Left ventricle myocardium superior (tissue), 1 donor: Measurements from ENCODE around the gene CDKN1A. TPM values are rescaled to one million over a fixed set of nuclear protein-coding genes. Genes with fewer than 3 reads are reported as not detected.
"Not testable (repeated sequence)": the region's sequence is repeated elsewhere in the genome, so short reads cannot be mapped to it uniquely, and the experiment has no call there.

Experiments
- ATAC-seq: fragments of 200-7000 bp; cut with Tn5 transposase; one replicate; pipeline ENCODE4 v1.9.1; 2020; ENCODE audit warnings: mild to moderate bottlenecking, moderate library complexity
- DNase-seq: peaks from one replicate; pipeline ENCODE4 v3.0.0-alpha.2; 2020
- intact Hi-C: fragments of 100-400 bp; cut with micrococcal nuclease; formaldehyde crosslinking; loops from one replicate; pipeline ENCODE4 v1.11.0; 2022
- total RNA-seq: library from RNA; stranded (reverse); fragmentation: NEBNext Ultra II Directional; extraction: Animal tissue kit (Norgen Biotek cat#: 25700); gene quantifications from one replicate; pipeline ENCODE4 v1.2.1, GENCODE V29; 2021
- donor health status: DM: no; HTN: yes; CAD: no; lungs with severe emphysema.

CDKN1A gene
- total RNA-seq, 1 donor from 2014 or later: 40.0 TPM

GRCh38 chr6:36691011-36691410 is 12.5 kb downstream of the CDKN1A start:
- intact Hi-C loops: no loop called here
- ATAC-seq: no peak
- no peak for DNase-seq

- intact Hi-C loops: no loop called here
- no peak for DNase-seq
- no peak for ATAC-seq
These were observed 13.1 kb downstream of the CDKN1A start for GRCh38 chr6:36691612-36692011.

GRCh38 chr6:36692220-36692619 is 13.7 kb downstream of the CDKN1A start:
- ATAC-seq (peak; percentile 10), DNase-seq (no peak)
- intact Hi-C loops: no loop called here

GRCh38 chr6:36692861-36693702 is 14.6 kb downstream of the CDKN1A start:
- intact Hi-C loops: no loop called here

GRCh38 chr6:36694616-36695015 is 16.1 kb downstream of the CDKN1A start:
- DNase-seq: no peak
- ATAC-seq: no peak
- intact Hi-C loops: no loop called here

More at GRCh38 chr6:36692861-36693702, 14.6 kb downstream of the CDKN1A start:
- peak; percentile 93 for ATAC-seq
- DNase-seq: peak; percentile 85

GRCh38 chr6:36695414-36695813 is 16.9 kb downstream of the CDKN1A start:
- ATAC-seq (no peak), DNase-seq (no peak)
- intact Hi-C loops: no loop called here

- intact Hi-C loops: no loop called here
- ATAC-seq: no peak
- no peak for DNase-seq
These were observed 19.0 kb downstream of the CDKN1A start, which contains the start of gene RAB44 for GRCh38 chr6:36697481-36697903. TSS of gene RAB44 (plus strand) at chr6:36697826. CDS start at chr6:36704236, 6,410 bp downstream.

GRCh38 chr6:36698196-36698595 is 19.7 kb downstream of the CDKN1A start:
- ATAC-seq: no peak
- no peak for DNase-seq
- intact Hi-C loops: no loop called here

GRCh38 chr6:36698871-36699271 is 20.4 kb downstream of the CDKN1A start:
- intact Hi-C loops: no loop called here
- no peak for DNase-seq

GRCh38 chr6:36699348-36699747 is 20.8 kb downstream of the CDKN1A start:
- intact Hi-C loops: no loop called here
- no peak for ATAC-seq
- no peak for DNase-seq

More at GRCh38 chr6:36698871-36699271, 20.4 kb downstream of the CDKN1A start:
- no peak for ATAC-seq

- intact Hi-C loops: no loop called here
- ATAC-seq: no peak
- no peak for DNase-seq
These were observed 21.7 kb downstream of the CDKN1A start for GRCh38 chr6:36700071-36700812.

- DNase-seq (no peak), ATAC-seq (no peak)
- intact Hi-C loops: no loop called here
These were observed 22.3 kb downstream of the CDKN1A start for GRCh38 chr6:36700831-36701230.

- intact Hi-C loops: no loop called here
- DNase-seq (no peak), ATAC-seq (no peak)
These were observed 23.0 kb downstream of the CDKN1A start for GRCh38 chr6:36701401-36701991.

GRCh38 chr6:36702656-36703055 is 24.1 kb downstream of the CDKN1A start:
- no peak for ATAC-seq
- DNase-seq: no peak
- intact Hi-C loops: no loop called here

- DNase-seq: no peak
- no peak for ATAC-seq
- intact Hi-C loops: no loop called here
These were observed 24.6 kb downstream of the CDKN1A start for GRCh38 chr6:36703081-36703606.

- DNase-seq: no peak
- no peak for ATAC-seq
- intact Hi-C loops: no loop called here
These were observed 25.5 kb downstream of the CDKN1A start for GRCh38 chr6:36703982-36704381.

- intact Hi-C loops, DNase-seq, ATAC-seq: not testable (repeated sequence)
These were observed 26.6 kb downstream of the CDKN1A start for GRCh38 chr6:36704961-36705577.

- intact Hi-C loops: no loop called here
- ATAC-seq (no peak), DNase-seq (no peak)
These were observed 27.8 kb downstream of the CDKN1A start for GRCh38 chr6:36706339-36706738.

- intact Hi-C loops: no loop called here
- ATAC-seq (no peak), DNase-seq (no peak)
These were observed 34.3 kb downstream of the CDKN1A start for GRCh38 chr6:36712816-36713215.
